Neural progenitor cell (in vitro differentiated cells): ENCODE data around the gene CHI3L1. TPM values are rescaled to one million over a fixed set of nuclear protein-coding genes. Genes with fewer than 3 reads are reported as not detected.
A peak's percentile ranks its signal among the peaks of the same experiment; 100 is the strongest.

ENCODE experiments used
- DNase-seq: peaks from one replicate; pipeline ENCODE4 v3.0.0-alpha.2; 2016; ENCODE audit warnings: low spot score
- H2AFZ ChIP-seq: fragments of 200-600 bp; sonication (generic); replicated peaks from 2 replicates; pipeline ENCODE4 v1.6.1; 2016; ENCODE audit warnings: antibody characterized with exemption
- H3F3A ChIP-seq: fragments of 200-600 bp; sonication (generic); 2 replicates; pipeline ENCODE4 v1.6.1; 2016; ENCODE audit warnings: antibody characterized with exemption, low read depth
- H3K27ac ChIP-seq: fragments of 200-600 bp; sonication (generic); 2 replicates; pipeline ENCODE4 v1.5.1; 2016; ENCODE audit warnings: mild to moderate bottlenecking
- H3K27me3 ChIP-seq: fragments of 200-600 bp; sonication (generic); 2 replicates; pipeline ENCODE4 v1.6.1; 2016; ENCODE audit warnings: mild to moderate bottlenecking, moderate library complexity
- H3K36me3 ChIP-seq: fragments of 200-600 bp; sonication (generic); 2 replicates; pipeline ENCODE4 v1.5.1; 2016
- H3K4me1 ChIP-seq: fragments of 200-600 bp; sonication (generic); 2 replicates; pipeline ENCODE4 v1.6.1; 2016; ENCODE audit warnings: mixed run types
- H3K4me2 ChIP-seq: fragments of 200-600 bp; sonication (generic); 2 replicates; pipeline ENCODE4 v1.6.1; 2016
- H3K4me3 ChIP-seq: fragments of 200-600 bp; sonication (generic); 2 replicates; pipeline ENCODE4 v1.5.1; 2016
- H3K79me2 ChIP-seq: fragments of 200-600 bp; sonication (generic); 2 replicates; pipeline ENCODE4 v1.6.1; 2016; ENCODE audit warnings: low read depth
- H3K9ac ChIP-seq: fragments of 200-600 bp; sonication (generic); 2 replicates; pipeline ENCODE4 v1.6.1; 2016
- H3K9me3 ChIP-seq: fragments of 200-600 bp; sonication (generic); 2 replicates; pipeline ENCODE4 v1.5.1; 2016; ENCODE audit warnings: low read depth
- H4K20me1 ChIP-seq: fragments of 200-600 bp; sonication (generic); 2 replicates; pipeline ENCODE4 v1.6.1; 2016; ENCODE audit warnings: low read depth
- H3K27ac Mint-ChIP-seq: 3 replicates; pipeline ENCODE4 v1.8.0; 2021; ENCODE audit warnings: mixed read lengths
- H3K27me3 Mint-ChIP-seq: 2 replicates; pipeline ENCODE4 v1.8.0; 2022; ENCODE audit warnings: low read depth, mild to moderate bottlenecking, inconsistent platforms, moderate library complexity, mixed read lengths; ENCODE audit not compliant: insufficient read depth
- H3K36me3 Mint-ChIP-seq: 3 replicates; pipeline ENCODE4 v1.8.0; 2021; ENCODE audit warnings: mixed read lengths
- H3K4me1 Mint-ChIP-seq: 3 replicates; pipeline ENCODE4 v1.8.0; 2021; ENCODE audit warnings: mixed read lengths
- H3K4me3 Mint-ChIP-seq: 3 replicates; pipeline ENCODE4 v1.8.0; 2021; ENCODE audit warnings: mild to moderate bottlenecking, moderate library complexity, mixed read lengths
- H3K9me3 Mint-ChIP-seq: 3 replicates; pipeline ENCODE4 v1.8.0; 2020; ENCODE audit warnings: mixed read lengths
- CTCF ChIP-seq: fragments of 200-600 bp; sonication (generic); IDR thresholded peaks from 2 replicates; pipeline ENCODE4 v1.5.1; 2017; ENCODE audit warnings: antibody characterized with exemption, mild to moderate bottlenecking
- EZH2 ChIP-seq: fragments of 200-600 bp; sonication (generic); IDR thresholded peaks from 2 replicates; pipeline ENCODE4 v1.6.1; 2017; ENCODE audit warnings: antibody characterized with exemption, mild to moderate bottlenecking, moderate library complexity
- EZH2phosphoT487 ChIP-seq: fragments of 200-600 bp; sonication (generic); IDR thresholded peaks from 2 replicates; pipeline ENCODE4 v1.6.1; 2017; ENCODE audit warnings: antibody characterized with exemption
- total RNA-seq: library from RNA; depleted of rRNA; stranded (reverse); fragments of >200 nt; gene quantifications from 2 replicates; pipeline ENCODE4 v1.2.3, GENCODE V29; 2015; ENCODE audit warnings: low replicate concordance

CHI3L1 gene
- total RNA-seq, 1 donor from 2014 or later, result 0.95 TPM

DNA sequence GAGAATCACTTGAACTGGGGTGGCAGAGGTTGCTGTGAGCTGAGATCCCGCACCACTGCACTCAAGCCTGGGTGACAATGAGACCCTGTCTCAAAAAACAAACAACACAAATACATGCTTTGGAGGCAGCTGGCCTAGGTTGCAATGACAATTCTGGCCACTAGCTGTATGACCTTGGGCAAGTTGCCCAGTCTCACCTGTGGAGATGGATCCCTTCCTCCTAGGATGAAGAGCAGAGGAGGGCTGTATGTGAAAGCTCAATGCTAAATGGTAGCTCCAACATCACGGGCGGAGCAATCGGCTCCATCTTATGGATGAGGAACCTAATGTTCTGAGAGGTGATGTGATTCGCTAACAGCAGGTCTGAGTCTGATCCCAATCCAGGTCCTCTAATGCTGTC, 38.4 kb downstream of the CHI3L1 start:
- no peak overlapping the region for H3K27ac Mint-ChIP-seq
- no peak overlapping the region for H3K4me3 Mint-ChIP-seq
- H3K27ac ChIP-seq, result no peak overlapping the region
- H3K9me3 ChIP-seq, result no peaks in the 10 kb centered on the region
- peaks cover 6% of the 10 kb centered on the region for H3K27me3 Mint-ChIP-seq
- TF ChIP-seq EZH2 (no peak), CTCF (peak; percentile 38)
- no peak overlapping the region for H3K4me2 ChIP-seq
- H4K20me1 ChIP-seq, result no peaks in the 10 kb centered on the region
- no peaks in the 10 kb centered on the region for H3K27me3 ChIP-seq
- H2AFZ ChIP-seq, result no peak overlapping the region
- no peaks in the 10 kb centered on the region for H3K9me3 Mint-ChIP-seq
- peaks cover 81% of the 10 kb centered on the region for H3K4me1 Mint-ChIP-seq
- H3K36me3 Mint-ChIP-seq, result peaks cover 3% of the 10 kb centered on the region
- peaks cover 43% of the 10 kb centered on the region for H3K4me1 ChIP-seq
- peaks cover 21% of the 10 kb centered on the region for H3F3A ChIP-seq
- no peaks in the 10 kb centered on the region for H3K36me3 ChIP-seq
- H3K79me2 ChIP-seq, result no peaks in the 10 kb centered on the region
- H3K4me3 ChIP-seq, result no peak overlapping the region
- no peak overlapping the region for H3K9ac ChIP-seq
- DNase-seq, result no peak

DNA sequence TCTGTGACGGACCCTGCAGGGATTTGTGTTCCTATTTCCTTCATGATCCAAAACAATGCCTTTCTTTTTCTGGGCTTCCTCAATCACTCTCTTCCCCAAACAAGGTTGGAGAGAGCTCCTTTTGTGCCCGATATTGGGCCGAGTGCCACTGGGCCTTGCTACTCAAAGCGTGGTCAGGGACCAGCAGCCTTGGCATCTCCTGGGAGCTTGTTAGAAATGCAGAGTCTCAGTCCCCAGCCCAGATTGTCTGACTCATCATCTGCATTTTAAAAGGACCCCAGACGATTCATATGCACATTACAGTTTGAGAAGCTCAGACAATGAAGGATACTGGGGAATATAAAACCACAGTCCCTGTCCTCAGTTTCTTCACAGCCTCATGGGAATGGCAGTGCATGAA, 39.1 kb downstream of the CHI3L1 start:
- no peak for DNase-seq
- no peaks in the 10 kb centered on the region for H3K36me3 ChIP-seq
- no peak overlapping the region for H2AFZ ChIP-seq
- H3F3A ChIP-seq, result peaks cover 15% of the 10 kb centered on the region
- no peak overlapping the region for H3K27ac ChIP-seq
- Mint-ChIP-seq H3K27me3 (peaks cover 2% of the 10 kb centered on the region), H3K4me1 (peaks cover 74% of the 10 kb centered on the region), H3K4me3 (no peak overlapping the region), H3K27ac (peak overlapping the region; percentile 94), H3K9me3 (no peaks in the 10 kb centered on the region), H3K36me3 (peaks cover 3% of the 10 kb centered on the region)
- H3K27me3 ChIP-seq, result no peaks in the 10 kb centered on the region
- peaks cover 36% of the 10 kb centered on the region for H3K4me1 ChIP-seq
- no peak overlapping the region for H3K4me3 ChIP-seq
- no peak overlapping the region for H3K9ac ChIP-seq
- H3K9me3 ChIP-seq, result no peaks in the 10 kb centered on the region
- no peak overlapping the region for H3K4me2 ChIP-seq
- no peaks in the 10 kb centered on the region for H4K20me1 ChIP-seq
- TF ChIP-seq EZH2 (no peak), CTCF (no peak)
- H3K79me2 ChIP-seq, result no peaks in the 10 kb centered on the region

- TF ChIP-seq EZH2 (no peak), CTCF (no peak)
- peaks cover 6% of the 10 kb centered on the region for H3F3A ChIP-seq
- no peak overlapping the region for H3K4me2 ChIP-seq
- no peaks in the 10 kb centered on the region for H3K27me3 ChIP-seq
- H3K9me3 ChIP-seq, result no peaks in the 10 kb centered on the region
- peaks cover 71% of the 10 kb centered on the region for H3K4me1 Mint-ChIP-seq
- no peak overlapping the region for H3K9ac ChIP-seq
- H3K36me3 ChIP-seq, result no peaks in the 10 kb centered on the region
- DNase-seq, result no peak
- H3K4me3 ChIP-seq, result no peak overlapping the region
- no peak overlapping the region for H3K4me3 Mint-ChIP-seq
- H4K20me1 ChIP-seq, result no peaks in the 10 kb centered on the region
- peaks cover 3% of the 10 kb centered on the region for H3K36me3 Mint-ChIP-seq
- peaks cover 2% of the 10 kb centered on the region for H3K27me3 Mint-ChIP-seq
- no peak overlapping the region for H2AFZ ChIP-seq
- peaks cover 2% of the 10 kb centered on the region for H3K9me3 Mint-ChIP-seq
- H3K27ac Mint-ChIP-seq, result no peak overlapping the region
- H3K4me1 ChIP-seq, result peaks cover 27% of the 10 kb centered on the region
- H3K79me2 ChIP-seq, result no peaks in the 10 kb centered on the region
- no peak overlapping the region for H3K27ac ChIP-seq
Observed at GRCh38 chr1:203146537-203146936, 40.0 kb downstream of the CHI3L1 start.

DNA sequence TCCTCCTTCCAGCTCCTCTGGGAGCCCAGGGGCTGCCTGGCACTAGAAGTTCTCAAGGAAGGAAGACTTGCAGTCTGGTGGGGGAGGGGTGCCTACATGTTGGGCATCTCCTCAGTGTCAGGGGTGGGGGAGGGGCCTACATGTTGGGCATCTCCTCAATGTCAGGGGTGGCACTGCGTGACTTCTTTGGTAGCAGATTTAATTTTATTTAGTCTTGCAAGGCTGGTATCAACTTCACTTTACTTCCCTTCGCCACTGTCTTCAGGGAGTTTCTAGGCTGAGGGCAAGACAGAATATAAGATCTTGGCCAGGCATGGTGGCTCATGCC, 40.5 kb downstream of the CHI3L1 start:
- peaks cover 2% of the 10 kb centered on the region for H3K27me3 Mint-ChIP-seq

More for the DNA sequence above, 40.5 kb downstream of the CHI3L1 start:
- H3K27ac ChIP-seq, result no peak overlapping the region
- peaks cover under 1% of the 10 kb centered on the region for H3F3A ChIP-seq
- H3K4me3 ChIP-seq, result no peak overlapping the region
- no peak for DNase-seq
- no peaks in the 10 kb centered on the region for H3K79me2 ChIP-seq
- no peak for TF ChIP-seq EZH2
- TF ChIP-seq EZH2phosphoT487, result no peak
- TF ChIP-seq CTCF, result no peak
- Mint-ChIP-seq H3K27ac (no peak overlapping the region), H3K4me3 (no peak overlapping the region), H3K4me1 (peaks cover 67% of the 10 kb centered on the region), H3K9me3 (peaks cover 2% of the 10 kb centered on the region), H3K36me3 (peaks cover 3% of the 10 kb centered on the region)
- H3K27me3 ChIP-seq, result no peaks in the 10 kb centered on the region
- no peaks in the 10 kb centered on the region for H4K20me1 ChIP-seq
- H3K4me2 ChIP-seq, result no peak overlapping the region
- no peaks in the 10 kb centered on the region for H3K36me3 ChIP-seq
- no peak overlapping the region for H3K9ac ChIP-seq
- peaks cover 22% of the 10 kb centered on the region for H3K4me1 ChIP-seq
- no peak overlapping the region for H2AFZ ChIP-seq
- no peaks in the 10 kb centered on the region for H3K9me3 ChIP-seq
